Heart right ventricle (tissue), 16 donors: ENCODE results near the gene GPATCH1. TPM values are rescaled to one million over a fixed set of nuclear protein-coding genes. Genes with fewer than 3 reads are reported as not detected.

ENCODE experiments used
- ATAC-seq, 8 donors: fragments of 200-7000 bp; cut with Tn5 transposase; one replicate each; pipeline ENCODE4 v1.9.1; 2020; ENCODE audit warnings: mild to moderate bottlenecking in 8 of 8, moderate library complexity in 8 of 8, moderate number of reproducible peaks in 1 of 8
- DNase-seq, 2 donors: peaks; one replicate each; pipeline ENCODE4 v3.0.0-alpha.2; 2020
- H3K27ac ChIP-seq, 10 donors: fragments of 200-600 bp; sonication (generic) in 2 of 10; one replicate each; pipeline versions ENCODE4 v1.5.0 to v1.8.0; 2020 to 2022; ENCODE audit warnings: mild to moderate bottlenecking in 3 of 10
- H3K27me3 ChIP-seq, 7 donors: fragments of 200-600 bp; one replicate each; pipeline ENCODE4 v1.8.0; 2021 to 2022; ENCODE audit warnings: mild to moderate bottlenecking in 2 of 7
- H3K36me3 ChIP-seq, 9 donors: fragments of 200-600 bp; sonication (generic) in 1 of 9; one replicate each; pipeline versions ENCODE4 v1.5.0 to v1.8.0; 2020 to 2022; ENCODE audit warnings: mild to moderate bottlenecking in 2 of 9
- H3K4me1 ChIP-seq, 9 donors: fragments of 200-600 bp; sonication (generic) in 1 of 9; one replicate each; pipeline versions ENCODE4 v1.5.0 to v1.8.0; 2020 to 2022; ENCODE audit warnings: mild to moderate bottlenecking in 4 of 9
- H3K4me3 ChIP-seq, 10 donors: fragments of 200-600 bp; sonication (generic) in 2 of 10; one replicate each; pipeline versions ENCODE4 v1.5.0 to v1.8.0; 2020 to 2022; ENCODE audit warnings: mild to moderate bottlenecking in 7 of 10, moderate library complexity in 2 of 10
- H3K9me3 ChIP-seq, 11 donors: fragments of 200-600 bp in 10 of 11; sonication (generic) in 2 of 11; one replicate each; pipeline versions ENCODE4 v1.5.0 to v1.8.0; 2013 to 2022; ENCODE audit warnings: mild to moderate bottlenecking in 2 of 11, control low read depth in 1 of 11, moderate library complexity in 1 of 11
- WGBS, 2 donors: extraction: QIAGEN DNeasy Blood & Tissue Kit; methylation state at CpG; one replicate each; pipeline ENCODE4 v1.1.7; 2013; ENCODE audit warnings: inconsistent platforms in 1 of 2; 5-methylcytosine and 5-hydroxymethylcytosine counted together
- intact Hi-C, 10 donors: fragments of 100-400 bp; cut with DNase I; formaldehyde crosslinking; loops; one replicate each; pipeline versions ENCODE4 v1.11.1 to v1.14.2; 2022
- polyA plus RNA-seq, 2 donors: library from polyadenylated mRNA; stranded (reverse); fragments of 200-250 nt; gene quantifications; one replicate each; pipeline ENCODE4 v1.2.3, GENCODE V29; 2013
- total RNA-seq, 10 donors: library from RNA; stranded (reverse); fragmentation: NEBNext Ultra II Directional in 3 of 10; extraction: Animal tissue kit (Norgen Biotek cat#: 25700) in 3 of 10; gene quantifications; one replicate each; pipeline versions ENCODE4 v1.2.1 to v1.2.4, GENCODE V29; 2021 to 2023
- TF ChIP-seq, protein P1 (sequence below), 9 donors: fragments of 200-600 bp; sonication (generic) in 2 of 9; IDR thresholded peaks; one replicate each; pipeline versions ENCODE4 v1.5.0 to v1.8.0; 2021 to 2022; ENCODE audit warnings: antibody characterized with exemption in 9 of 9, mild to moderate bottlenecking in 5 of 9, moderate library complexity in 1 of 9
- donor health status: Arrhythmogenic right ventricular cardiomyopathy.
- donor health status: ischemic (EF 13 %, LVEDD 7.1; RV severe dilation, severe dysfunction).
- donor health status: healthy with polysubstance abuse.
- donor health status: DM: no; HTN: yes; CAD: no.
- donor health status: DM: no; HTN: no; CAD: no.
- donor health status: ischemic (EF 25% LVEDD 6.9; RV normal size, moderate dysfunction).
- donor health status: ischemic (EF 25% LVEDD 5.7; RV mildly dilated, moderate dysfunction).
- donor health status: healthy.
- donor health status: DM: yes; HTN: yes; CAD: no.
- donor health status: Ischemic cardiomyopathy.
- donor health status: ischemic (EF 35%, LVEDD 5.7; RV mildly dilated, moderate dysfunction).
- donor health status: nonischemic (EF 11% LVEDD 7.7; RV severe dilation, severe dysfunction).
- donor health status: DM: yes; HTN: yes; CAD: no.
- donor health status: PGD.
- donor health status: ischemic (EF 29% LVEDD 5.4; RV normal size, mild dysfunction).
- donor health status: nonischemic (EF 23%, LVEDD 6.1; RV moderate dilation, normal function).

Gene GPATCH1
- total and polyA plus RNA-seq, 12 donors, result 3.1 to 7.4 (median 5.1) TPM

- intact Hi-C loops, result no loop called here
- TF ChIP-seq, protein P1, sequence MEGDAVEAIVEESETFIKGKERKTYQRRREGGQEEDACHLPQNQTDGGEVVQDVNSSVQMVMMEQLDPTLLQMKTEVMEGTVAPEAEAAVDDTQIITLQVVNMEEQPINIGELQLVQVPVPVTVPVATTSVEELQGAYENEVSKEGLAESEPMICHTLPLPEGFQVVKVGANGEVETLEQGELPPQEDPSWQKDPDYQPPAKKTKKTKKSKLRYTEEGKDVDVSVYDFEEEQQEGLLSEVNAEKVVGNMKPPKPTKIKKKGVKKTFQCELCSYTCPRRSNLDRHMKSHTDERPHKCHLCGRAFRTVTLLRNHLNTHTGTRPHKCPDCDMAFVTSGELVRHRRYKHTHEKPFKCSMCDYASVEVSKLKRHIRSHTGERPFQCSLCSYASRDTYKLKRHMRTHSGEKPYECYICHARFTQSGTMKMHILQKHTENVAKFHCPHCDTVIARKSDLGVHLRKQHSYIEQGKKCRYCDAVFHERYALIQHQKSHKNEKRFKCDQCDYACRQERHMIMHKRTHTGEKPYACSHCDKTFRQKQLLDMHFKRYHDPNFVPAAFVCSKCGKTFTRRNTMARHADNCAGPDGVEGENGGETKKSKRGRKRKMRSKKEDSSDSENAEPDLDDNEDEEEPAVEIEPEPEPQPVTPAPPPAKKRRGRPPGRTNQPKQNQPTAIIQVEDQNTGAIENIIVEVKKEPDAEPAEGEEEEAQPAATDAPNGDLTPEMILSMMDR (IDR thresholded peaks at IDR 0.05), result no peak
Observed at GRCh38 chr19:33171916-33172359, 91.0 kb downstream of the GPATCH1 start.

GRCh38 chr19:33174186-33174585 lies 93.2 kb downstream of the GPATCH1 start:
- ATAC-seq (no peak), DNase-seq (no peak)
- no peaks in the 10 kb centered on the region for H3K36me3 ChIP-seq
- H3K9me3 ChIP-seq, result no peaks in the 10 kb centered on the region
- no peaks in the 10 kb centered on the region for H3K27me3 ChIP-seq
- no peak overlapping the region for H3K27ac ChIP-seq
- no peak overlapping the region for H3K4me3 ChIP-seq
- H3K4me1 ChIP-seq, result peaks cover 7 to 46% (median 26%) of the 10 kb centered on the region in 9 donors
- TF ChIP-seq, protein P1 (IDR thresholded peaks at IDR 0.05), result no peak
- WGBS, 2 donors, result 72 to 97% methylated on average over 5 of the region's 5 CpGs
- intact Hi-C loops, result no loop called here

More at GRCh38 chr19:33171916-33172359, 91.0 kb downstream of the GPATCH1 start:
- H3K27me3 ChIP-seq, result no peaks in the 10 kb centered on the region
- 93 to 96% methylated on average over 6 of the region's 6 CpGs for WGBS, 2 donors
- ATAC-seq (no peak), DNase-seq (no peak)
- H3K27ac ChIP-seq, result no peak overlapping the region
- H3K9me3 ChIP-seq, result peaks cover 0 to 22% (median 0%) of the 10 kb centered on the region in 11 donors
- peaks cover 7 to 30% (median 17%) of the 10 kb centered on the region in 9 donors for H3K4me1 ChIP-seq
- H3K4me3 ChIP-seq, result no peak overlapping the region
- no peaks in the 10 kb centered on the region for H3K36me3 ChIP-seq

DNA sequence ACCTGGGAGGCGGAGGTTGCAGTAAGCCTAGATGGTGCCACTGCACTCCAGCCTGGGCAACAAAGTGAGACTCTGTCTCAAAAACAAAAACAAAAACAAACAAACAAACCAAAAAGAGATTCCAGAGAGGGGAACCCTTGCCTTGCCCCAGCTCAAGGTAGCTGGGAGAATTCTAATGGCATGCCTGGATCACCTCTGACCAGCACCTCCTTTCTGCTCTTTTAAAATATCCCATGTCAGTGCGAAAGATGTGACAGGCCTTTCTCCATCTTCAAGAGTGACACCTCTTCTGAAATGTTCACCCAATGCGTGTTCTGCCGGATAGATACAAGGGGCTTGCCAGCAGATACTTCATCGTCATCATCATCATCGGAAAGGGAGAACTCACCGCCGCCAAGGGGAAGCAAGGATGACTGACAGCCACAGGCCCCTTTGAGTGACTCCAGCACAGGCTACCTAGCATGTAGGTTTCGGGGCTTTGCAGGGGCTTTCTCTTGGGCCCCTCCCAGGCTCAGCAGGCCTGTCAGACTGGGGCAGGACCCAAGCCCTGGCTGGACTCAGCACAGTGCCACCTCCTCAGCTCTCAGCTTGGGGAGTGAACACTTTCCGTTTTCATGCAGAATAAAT lies 94.3 kb downstream of the GPATCH1 start:
- DNase-seq (no peak), ATAC-seq (no peak)
- Histone ChIP-seq H3K36me3 (no peaks in the 10 kb centered on the region), H3K27me3 (no peaks in the 10 kb centered on the region), H3K27ac (peak overlapping the region in 3 of 10 donors; percentile 13 to 91 (median 88)), H3K9me3 (no peaks in the 10 kb centered on the region), H3K4me1 (peaks cover 7 to 46% (median 26%) of the 10 kb centered on the region in 9 donors), H3K4me3 (peak overlapping the region in 1 of 10 donors; percentile 84)
- intact Hi-C loops, result loop anchor here in 5 of 10 donors (5.0 kb wide), 3 partner anchors 33 to 203 kb away; partner anchors contain the start of genes CEBPG (in 1 of the 5), CEP89 (in 1 of the 5) and FAAP24 (in 1 of the 5)
- WGBS, 2 donors, result 93% methylated on average over 10 of the region's 10 CpGs
- TF ChIP-seq, protein P1 (IDR thresholded peaks at IDR 0.05), result no peak

- ATAC-seq (peak in 6 of 8 donors; percentile 1 to 32 (median 2)), DNase-seq (no peak)
- intact Hi-C loops, result loop anchor here in 5 of 10 donors (2.0 to 5.0 kb wide), 4 partner anchors 31 to 204 kb away; partner anchors contain the start of genes CEBPG (in 1 of the 5), CEP89 (in 1 of the 5) and FAAP24 (in 1 of the 5)
- H3K4me1 ChIP-seq, result peaks cover 7 to 46% (median 26%) of the 10 kb centered on the region in 9 donors
- no peaks in the 10 kb centered on the region for H3K27me3 ChIP-seq
- peak overlapping the region; percentile 46 to 90 (median 79) for H3K4me3 ChIP-seq
- 13 to 14% methylated on average over 25 of the region's 25 CpGs for WGBS, 2 donors
- H3K27ac ChIP-seq, result peak overlapping the region; percentile 79 to 97 (median 94)
- TF ChIP-seq, protein P1 (IDR thresholded peaks at IDR 0.05), result peak in 1 of 9 donors; percentile 12
- no peaks in the 10 kb centered on the region for H3K36me3 ChIP-seq
- no peaks in the 10 kb centered on the region for H3K9me3 ChIP-seq
Observed at GRCh38 chr19:33175886-33176669, 95.1 kb downstream of the GPATCH1 start.
